ENCODE results near the gene DYNLT2B.

DYNLT2B gene

GRCh38 chr3:196274585-196274984, 43.5 kb downstream of the DYNLT2B start:
- Histone ChIP-seq H3K27me3 (ENCODE audit: control insufficient read depth, insufficient read depth, low read length) (no peaks in the 10 kb centered on the region), H3K9me3 (ENCODE audit: control insufficient read depth, insufficient read depth, low read length) (no peaks in the 10 kb centered on the region; the same call in 1 of the 2 replicates), H3K4me3 (ENCODE audit: low read length) (no peak overlapping the region), H3K36me3 (ENCODE audit: control insufficient read depth, insufficient read depth, low read length) (no peaks in the 10 kb centered on the region), H3K4me1 (ENCODE audit: control insufficient read depth, insufficient read depth, low read length) (peaks cover 2% of the 10 kb centered on the region; the same call in 1 of the 2 replicates), H3K27ac (ENCODE audit: low read length) (no peak overlapping the region)
- no CpG with 5 or more reads among the region's 5 CpGs for WGBS (ENCODE audit: insufficient coverage, insufficient read length)
- DNase-seq (ENCODE audit: low read depth, low spot score) = no peak

- H3K27ac ChIP-seq (ENCODE audit: low read length) = no peak overlapping the region
- H3K36me3 ChIP-seq (ENCODE audit: control insufficient read depth, insufficient read depth, low read length) = no peaks in the 10 kb centered on the region
- DNase-seq (ENCODE audit: low read depth, low spot score) = no peak
- no peaks in the 10 kb centered on the region for H3K27me3 ChIP-seq (ENCODE audit: control insufficient read depth, insufficient read depth, low read length)
- no peaks in the 10 kb centered on the region; the same call in 1 of the 2 replicates for H3K9me3 ChIP-seq (ENCODE audit: control insufficient read depth, insufficient read depth, low read length)
- no CpG with 5 or more reads among the region's 12 CpGs for WGBS (ENCODE audit: insufficient coverage, insufficient read length)
- no peaks in the 10 kb centered on the region for H3K4me1 ChIP-seq (ENCODE audit: control insufficient read depth, insufficient read depth, low read length)
- H3K4me3 ChIP-seq (ENCODE audit: low read length) = no peak overlapping the region
Measured at GRCh38 chr3:196273655-196274054, 44.4 kb downstream of the DYNLT2B start.

GRCh38 chr3:196272826-196273225, 45.2 kb downstream of the DYNLT2B start:
- Histone ChIP-seq H3K4me1 (ENCODE audit: control insufficient read depth, insufficient read depth, low read length) (no peaks in the 10 kb centered on the region), H3K27ac (ENCODE audit: low read length) (no peak overlapping the region), H3K36me3 (ENCODE audit: control insufficient read depth, insufficient read depth, low read length) (no peaks in the 10 kb centered on the region), H3K9me3 (ENCODE audit: control insufficient read depth, insufficient read depth, low read length) (no peaks in the 10 kb centered on the region; the same call in 1 of the 2 replicates), H3K4me3 (ENCODE audit: low read length) (no peak overlapping the region), H3K27me3 (ENCODE audit: control insufficient read depth, insufficient read depth, low read length) (no peaks in the 10 kb centered on the region)
- no CpG with 5 or more reads among the region's 14 CpGs for WGBS (ENCODE audit: insufficient coverage, insufficient read length)
- no peak for DNase-seq (ENCODE audit: low read depth, low spot score)

- no peaks in the 10 kb centered on the region; the same call in 1 of the 2 replicates for H3K9me3 ChIP-seq (ENCODE audit: control insufficient read depth, insufficient read depth, low read length)
- no CpG with 5 or more reads among the region's 5 CpGs for WGBS (ENCODE audit: insufficient coverage, insufficient read length)
- H3K36me3 ChIP-seq (ENCODE audit: control insufficient read depth, insufficient read depth, low read length) = no peaks in the 10 kb centered on the region
- H3K4me3 ChIP-seq (ENCODE audit: low read length) = no peak overlapping the region
- no peak for DNase-seq (ENCODE audit: low read depth, low spot score)
- no peaks in the 10 kb centered on the region for H3K27me3 ChIP-seq (ENCODE audit: control insufficient read depth, insufficient read depth, low read length)
- no peak overlapping the region for H3K27ac ChIP-seq (ENCODE audit: low read length)
- H3K4me1 ChIP-seq (ENCODE audit: control insufficient read depth, insufficient read depth, low read length) = no peaks in the 10 kb centered on the region
Measured at GRCh38 chr3:196270499-196270898, 47.5 kb downstream of the DYNLT2B start.

GRCh38 chr3:196268284-196269163, 49.5 kb downstream of the DYNLT2B start:
- WGBS (ENCODE audit: insufficient coverage, insufficient read length) = no CpG with 5 or more reads among the region's 9 CpGs
- Histone ChIP-seq H3K27me3 (ENCODE audit: control insufficient read depth, insufficient read depth, low read length) (no peaks in the 10 kb centered on the region), H3K27ac (ENCODE audit: low read length) (no peak overlapping the region), H3K4me3 (ENCODE audit: low read length) (no peak overlapping the region), H3K4me1 (ENCODE audit: control insufficient read depth, insufficient read depth, low read length) (no peaks in the 10 kb centered on the region), H3K36me3 (ENCODE audit: control insufficient read depth, insufficient read depth, low read length) (no peaks in the 10 kb centered on the region), H3K9me3 (ENCODE audit: control insufficient read depth, insufficient read depth, low read length) (no peaks in the 10 kb centered on the region)
- DNase-seq (ENCODE audit: low read depth, low spot score) = no peak

- Histone ChIP-seq H3K4me3 (ENCODE audit: low read length) (no peak overlapping the region), H3K9me3 (ENCODE audit: control insufficient read depth, insufficient read depth, low read length) (no peaks in the 10 kb centered on the region), H3K27me3 (ENCODE audit: control insufficient read depth, insufficient read depth, low read length) (no peaks in the 10 kb centered on the region), H3K4me1 (ENCODE audit: control insufficient read depth, insufficient read depth, low read length) (no peaks in the 10 kb centered on the region), H3K36me3 (ENCODE audit: control insufficient read depth, insufficient read depth, low read length) (no peaks in the 10 kb centered on the region), H3K27ac (ENCODE audit: low read length) (no peak overlapping the region)
- no peak for DNase-seq (ENCODE audit: low read depth, low spot score)
- no CpG with 5 or more reads among the region's 7 CpGs for WGBS (ENCODE audit: insufficient coverage, insufficient read length)
Measured at GRCh38 chr3:196263819-196264218, 54.2 kb downstream of the DYNLT2B start.

GRCh38 chr3:196260784-196261183, 57.3 kb downstream of the DYNLT2B start:
- Histone ChIP-seq H3K9me3 (ENCODE audit: control insufficient read depth, insufficient read depth, low read length) (no peaks in the 10 kb centered on the region), H3K4me1 (ENCODE audit: control insufficient read depth, insufficient read depth, low read length) (no peaks in the 10 kb centered on the region), H3K36me3 (ENCODE audit: control insufficient read depth, insufficient read depth, low read length) (no peaks in the 10 kb centered on the region; the same call in 1 of the 2 replicates), H3K27ac (ENCODE audit: low read length) (no peak overlapping the region), H3K27me3 (ENCODE audit: control insufficient read depth, insufficient read depth, low read length) (no peaks in the 10 kb centered on the region), H3K4me3 (ENCODE audit: low read length) (no peak overlapping the region)
- no peak for DNase-seq (ENCODE audit: low read depth, low spot score)
- WGBS (ENCODE audit: insufficient coverage, insufficient read length) = no CpG with 5 or more reads among the region's 4 CpGs

GRCh38 chr3:196255776-196256175, 62.3 kb downstream of the DYNLT2B start:
- Histone ChIP-seq H3K36me3 (ENCODE audit: control insufficient read depth, insufficient read depth, low read length) (no peaks in the 10 kb centered on the region; the same call in 1 of the 2 replicates), H3K27ac (ENCODE audit: low read length) (no peak overlapping the region), H3K27me3 (ENCODE audit: control insufficient read depth, insufficient read depth, low read length) (no peaks in the 10 kb centered on the region), H3K4me1 (ENCODE audit: control insufficient read depth, insufficient read depth, low read length) (no peaks in the 10 kb centered on the region), H3K4me3 (ENCODE audit: low read length) (no peak overlapping the region), H3K9me3 (ENCODE audit: control insufficient read depth, insufficient read depth, low read length) (no peaks in the 10 kb centered on the region)
- WGBS (ENCODE audit: insufficient coverage, insufficient read length) = no CpG with 5 or more reads among the region's 1 CpG
- no peak for DNase-seq (ENCODE audit: low read depth, low spot score)

- no peak overlapping the region for H3K4me3 ChIP-seq (ENCODE audit: low read length)
- H3K27ac ChIP-seq (ENCODE audit: low read length) = no peak overlapping the region
- no peaks in the 10 kb centered on the region for H3K4me1 ChIP-seq (ENCODE audit: control insufficient read depth, insufficient read depth, low read length)
- H3K9me3 ChIP-seq (ENCODE audit: control insufficient read depth, insufficient read depth, low read length) = no peaks in the 10 kb centered on the region
- no peaks in the 10 kb centered on the region for H3K27me3 ChIP-seq (ENCODE audit: control insufficient read depth, insufficient read depth, low read length)
- DNase-seq (ENCODE audit: low read depth, low spot score) = no peak
- H3K36me3 ChIP-seq (ENCODE audit: control insufficient read depth, insufficient read depth, low read length) = no peaks in the 10 kb centered on the region; the same call in 1 of the 2 replicates
- WGBS (ENCODE audit: insufficient coverage, insufficient read length) = 100% methylated on average over 1 of the region's 5 CpGs
Measured at GRCh38 chr3:196254376-196255283, 63.4 kb downstream of the DYNLT2B start.

GRCh38 chr3:196251918-196252317, 66.1 kb downstream of the DYNLT2B start:
- no CpG with 5 or more reads among the region's 16 CpGs for WGBS (ENCODE audit: insufficient coverage, insufficient read length)

More at GRCh38 chr3:196251918-196252317, 66.1 kb downstream of the DYNLT2B start:
- no peaks in the 10 kb centered on the region for H3K4me1 ChIP-seq (ENCODE audit: control insufficient read depth, insufficient read depth, low read length)
- no peaks in the 10 kb centered on the region for H3K9me3 ChIP-seq (ENCODE audit: control insufficient read depth, insufficient read depth, low read length)
- no peak overlapping the region for H3K4me3 ChIP-seq (ENCODE audit: low read length)
- no peak for DNase-seq (ENCODE audit: low read depth, low spot score)
- H3K36me3 ChIP-seq (ENCODE audit: control insufficient read depth, insufficient read depth, low read length) = peaks cover 2% of the 10 kb centered on the region; the same call in 1 of the 2 replicates
- H3K27me3 ChIP-seq (ENCODE audit: control insufficient read depth, insufficient read depth, low read length) = no peaks in the 10 kb centered on the region
- no peak overlapping the region for H3K27ac ChIP-seq (ENCODE audit: low read length)
